Tibial nerve (tissue), 3 donors: ENCODE measurements around the gene IGFBP2.

ENCODE experiments used
- EP300 ChIP-seq, 2 donors: sonication (generic); formaldehyde crosslinking; IDR thresholded peaks; one replicate each; pipeline ENCODE4 v1.6.1; 2017; ENCODE audit warnings: antibody characterized with exemption in 2 of 2, mild to moderate bottlenecking in 1 of 2
- POLR2A ChIP-seq, 2 donors: fragments of 450-650 bp; IDR thresholded peaks; one replicate each; pipeline ENCODE4 v1.6.1; 2017; ENCODE audit warnings: antibody characterized with exemption in 2 of 2, mild to moderate bottlenecking in 2 of 2, moderate library complexity in 2 of 2

GRCh38 chr2:216646116-216646515, 12.9 kb downstream of the IGFBP2 start:
- no peak for TF ChIP-seq POLR2A (IDR thresholded peaks at IDR 0.05)
- no peak for TF ChIP-seq EP300 (IDR thresholded peaks at IDR 0.05)
